LNCAP (cell line): ENCODE measurements around the gene SSH2.

Experiments used
- CTCF ChIP-seq: fragments of 450-650 bp; IDR thresholded peaks from 2 replicates; pipeline ENCODE4 v1.5.1; 2017; ENCODE audit warnings: mild to moderate bottlenecking

The SSH2 gene

GRCh38 chr17:29585080-29585751 is 344.8 kb downstream of the SSH2 start:
- no peak for TF ChIP-seq CTCF

GRCh38 chr17:29584452-29585079 is 345.5 kb downstream of the SSH2 start:
- TF ChIP-seq CTCF = no peak

- no peak for TF ChIP-seq CTCF
Observed at GRCh38 chr17:29583324-29584248, 346.4 kb downstream of the SSH2 start.

GRCh38 chr17:29582772-29583171 is 347.3 kb downstream of the SSH2 start:
- no peak for TF ChIP-seq CTCF

- TF ChIP-seq CTCF = no peak
Observed at GRCh38 chr17:29582254-29582765, 347.7 kb downstream of the SSH2 start.

- TF ChIP-seq CTCF = no peak
Observed at GRCh38 chr17:29581583-29582253, 348.3 kb downstream of the SSH2 start.
